GM06990 (cell line): ENCODE measurements around the gene ZNF222.

Source experiments
- DNase-seq: peaks from one replicate; pipeline ENCODE4 v3.0.0-alpha.2; 2011; ENCODE audit not compliant: insufficient read length; ENCODE audit errors: extremely low read depth
- H3K27me3 ChIP-seq: replicated peaks from 2 replicates; pipeline ENCODE4 v1.6.0; 2011; ENCODE audit warnings: low read length; ENCODE audit not compliant: control insufficient read depth, insufficient read depth
- H3K36me3 ChIP-seq: 2 replicates; pipeline ENCODE4 v1.5.1; 2011; ENCODE audit warnings: low read length; ENCODE audit not compliant: control insufficient read depth, insufficient read depth
- H3K4me3 ChIP-seq: replicated peaks from 2 replicates; pipeline ENCODE4 v1.5.1; 2011; ENCODE audit warnings: low read depth, mild to moderate bottlenecking, control low read depth, low read length
- TF ChIP-seq, protein P1 (sequence below): IDR thresholded peaks from 2 replicates; pipeline ENCODE4 v1.5.1; 2011; ENCODE audit warnings: low read length, control low read depth, mild to moderate bottlenecking, inconsistent platforms; ENCODE audit not compliant: insufficient read depth, poor library complexity, severe bottlenecking

ZNF222 gene

GRCh38 chr19:44025217-44025936, at the start of gene ZNF222:
TSS of gene ZNF222 (plus strand) at chr19:44025379. CDS start at chr19:44025437, 58 bp downstream.
- Histone ChIP-seq H3K36me3 (peaks cover 3% of the 10 kb centered on the region; the same call in 1 of the 2 replicates), H3K27me3 (no peaks in the 10 kb centered on the region), H3K4me3 (peak within 1 kb of the TSS; percentile 65)
- TF ChIP-seq, protein P1, sequence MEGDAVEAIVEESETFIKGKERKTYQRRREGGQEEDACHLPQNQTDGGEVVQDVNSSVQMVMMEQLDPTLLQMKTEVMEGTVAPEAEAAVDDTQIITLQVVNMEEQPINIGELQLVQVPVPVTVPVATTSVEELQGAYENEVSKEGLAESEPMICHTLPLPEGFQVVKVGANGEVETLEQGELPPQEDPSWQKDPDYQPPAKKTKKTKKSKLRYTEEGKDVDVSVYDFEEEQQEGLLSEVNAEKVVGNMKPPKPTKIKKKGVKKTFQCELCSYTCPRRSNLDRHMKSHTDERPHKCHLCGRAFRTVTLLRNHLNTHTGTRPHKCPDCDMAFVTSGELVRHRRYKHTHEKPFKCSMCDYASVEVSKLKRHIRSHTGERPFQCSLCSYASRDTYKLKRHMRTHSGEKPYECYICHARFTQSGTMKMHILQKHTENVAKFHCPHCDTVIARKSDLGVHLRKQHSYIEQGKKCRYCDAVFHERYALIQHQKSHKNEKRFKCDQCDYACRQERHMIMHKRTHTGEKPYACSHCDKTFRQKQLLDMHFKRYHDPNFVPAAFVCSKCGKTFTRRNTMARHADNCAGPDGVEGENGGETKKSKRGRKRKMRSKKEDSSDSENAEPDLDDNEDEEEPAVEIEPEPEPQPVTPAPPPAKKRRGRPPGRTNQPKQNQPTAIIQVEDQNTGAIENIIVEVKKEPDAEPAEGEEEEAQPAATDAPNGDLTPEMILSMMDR, result no peak
- peak; percentile 75 for DNase-seq

- Histone ChIP-seq H3K36me3 (no peaks in the 10 kb centered on the region), H3K4me3 (no peak overlapping the region), H3K27me3 (no peaks in the 10 kb centered on the region)
- TF ChIP-seq, protein P1, result no peak
- DNase-seq, result no peak
These were observed 48.4 kb upstream of the ZNF222 start for GRCh38 chr19:43976732-43977131.

DNA sequence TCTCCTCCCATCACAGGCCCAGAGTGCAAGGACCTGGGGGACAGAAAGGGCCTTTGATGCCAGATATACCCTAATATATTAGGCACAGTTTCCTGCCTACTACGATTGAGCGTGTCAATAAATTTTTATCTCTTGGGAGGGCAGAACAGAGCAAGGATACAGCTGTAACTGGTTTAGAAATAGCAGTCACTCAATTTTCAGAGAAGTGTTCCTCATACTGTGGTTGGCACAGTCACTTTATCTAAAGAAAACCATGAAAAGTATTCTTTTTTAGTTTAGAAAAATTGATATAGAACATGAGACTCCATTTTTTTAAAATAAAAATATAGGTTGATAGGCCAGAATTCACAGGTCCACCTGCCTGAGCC, 41.7 kb upstream of the ZNF222 start:
- Histone ChIP-seq H3K4me3 (peak overlapping the region; percentile 60), H3K27me3 (no peaks in the 10 kb centered on the region), H3K36me3 (no peaks in the 10 kb centered on the region)
- no peak for DNase-seq
- TF ChIP-seq, protein P1, result no peak

DNA sequence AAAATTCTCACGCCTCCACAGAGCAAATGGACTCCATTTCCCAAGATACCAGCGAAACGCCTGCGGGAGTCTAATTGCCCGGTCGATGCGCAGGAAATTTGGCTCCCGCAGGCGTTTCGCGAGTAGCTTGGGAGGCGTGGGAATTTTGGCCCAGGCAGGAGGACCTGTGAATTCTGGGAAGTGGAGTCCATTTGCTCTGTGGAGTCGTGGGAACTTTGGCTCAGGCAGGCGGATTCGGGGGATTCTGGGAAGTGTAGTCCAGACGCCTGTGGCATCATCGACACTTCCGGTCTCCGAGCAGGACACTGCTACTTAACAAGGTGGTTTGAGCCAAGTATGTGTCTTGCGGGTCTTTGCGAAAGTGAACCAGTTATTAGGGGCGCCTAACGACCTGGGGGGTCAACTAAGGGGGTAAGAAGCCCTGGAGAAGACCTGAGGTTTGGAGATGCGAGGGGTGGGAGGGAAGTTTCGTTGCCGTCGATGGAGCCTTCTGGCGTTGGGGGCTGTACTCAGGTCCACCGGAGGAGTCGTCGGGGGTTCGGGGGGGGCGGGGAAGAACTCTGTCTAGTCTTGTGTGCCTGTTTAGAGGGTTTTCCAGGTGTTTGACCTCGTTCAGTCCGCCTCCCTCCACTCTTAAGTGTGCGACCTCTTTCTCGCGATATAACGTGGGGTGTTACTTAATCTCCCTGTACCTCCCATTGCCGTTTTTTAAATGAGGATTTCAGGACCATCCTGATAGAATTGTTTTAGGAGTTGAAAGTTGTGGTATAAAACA, 41.1 kb upstream of the ZNF222 start, which contains the start of gene ZNF155:
ZNF155 (plus strand) TSS at position 277 of the 775 bp plus-strand sequence. CDS start 4,356 bp downstream, outside the sequence.
- no peaks in the 10 kb centered on the region for H3K27me3 ChIP-seq
- TF ChIP-seq, protein P1, result no peak
- DNase-seq, result peak; percentile 71
- peak within 1 kb of the TSS; percentile 60 for H3K4me3 ChIP-seq
- H3K36me3 ChIP-seq, result no peaks in the 10 kb centered on the region

GRCh38 chr19:43984687-43985000, 40.5 kb upstream of the ZNF222 start:
- Histone ChIP-seq H3K27me3 (no peaks in the 10 kb centered on the region), H3K36me3 (no peaks in the 10 kb centered on the region), H3K4me3 (peak overlapping the region; percentile 60)
- TF ChIP-seq, protein P1, result no peak
- peak; percentile 21 for DNase-seq
